ENCODE measurements around the gene SRSF8. TPM values are rescaled to one million over a fixed set of nuclear protein-coding genes. Genes with fewer than 3 reads are reported as not detected.
"Not testable (repeated sequence)": the region's sequence is repeated elsewhere in the genome, so short reads cannot be mapped to it uniquely, and the experiment has no call there.

The SRSF8 gene
- total RNA-seq, 3 donors from 2014 or later (not counting 1 experiment from before 2014, with no cell fraction given) = 40.0 to 51.8 (median 43.0) TPM

DNA sequence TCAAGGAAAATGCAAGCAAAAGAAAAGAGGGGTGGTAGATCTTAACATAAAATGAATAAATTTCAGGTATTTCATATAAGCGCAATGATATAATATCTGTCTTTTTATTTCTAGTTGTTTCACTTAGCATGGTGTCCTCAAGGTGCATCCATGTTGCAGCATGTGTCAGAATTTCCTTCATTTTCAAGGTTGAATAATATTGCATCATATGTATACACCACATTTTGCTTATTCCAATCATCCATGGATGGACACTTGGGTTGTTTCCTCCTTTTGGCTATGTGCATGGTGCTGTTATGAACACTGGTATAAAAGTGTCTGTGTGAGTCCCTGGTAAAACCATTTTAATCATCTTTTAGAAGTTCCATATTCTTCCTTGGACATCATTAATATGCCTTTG, 24.5 kb upstream of the SRSF8 start:
- H3K27me3 Mint-ChIP-seq (ENCODE audit: low read depth in 2 of 2) = peaks cover 19 to 62% of the 10 kb centered on the region in 2 donors
- H3K27ac Mint-ChIP-seq = no peak overlapping the region
- H3K4me1 Mint-ChIP-seq = peaks cover 0 to 5% of the 10 kb centered on the region in 2 donors
- DNase-seq = no peak
- intact Hi-C loops (cut with micrococcal nuclease) = no loop called here
- TF ChIP-seq, protein P1, sequence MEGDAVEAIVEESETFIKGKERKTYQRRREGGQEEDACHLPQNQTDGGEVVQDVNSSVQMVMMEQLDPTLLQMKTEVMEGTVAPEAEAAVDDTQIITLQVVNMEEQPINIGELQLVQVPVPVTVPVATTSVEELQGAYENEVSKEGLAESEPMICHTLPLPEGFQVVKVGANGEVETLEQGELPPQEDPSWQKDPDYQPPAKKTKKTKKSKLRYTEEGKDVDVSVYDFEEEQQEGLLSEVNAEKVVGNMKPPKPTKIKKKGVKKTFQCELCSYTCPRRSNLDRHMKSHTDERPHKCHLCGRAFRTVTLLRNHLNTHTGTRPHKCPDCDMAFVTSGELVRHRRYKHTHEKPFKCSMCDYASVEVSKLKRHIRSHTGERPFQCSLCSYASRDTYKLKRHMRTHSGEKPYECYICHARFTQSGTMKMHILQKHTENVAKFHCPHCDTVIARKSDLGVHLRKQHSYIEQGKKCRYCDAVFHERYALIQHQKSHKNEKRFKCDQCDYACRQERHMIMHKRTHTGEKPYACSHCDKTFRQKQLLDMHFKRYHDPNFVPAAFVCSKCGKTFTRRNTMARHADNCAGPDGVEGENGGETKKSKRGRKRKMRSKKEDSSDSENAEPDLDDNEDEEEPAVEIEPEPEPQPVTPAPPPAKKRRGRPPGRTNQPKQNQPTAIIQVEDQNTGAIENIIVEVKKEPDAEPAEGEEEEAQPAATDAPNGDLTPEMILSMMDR (IDR thresholded peaks at IDR 0.05) = no peak
- Histone ChIP-seq H3K36me3 (ENCODE audit: control insufficient read depth, insufficient read depth, low read length) (no peaks in the 10 kb centered on the region), H3K4me1 (ENCODE audit: control insufficient read depth, insufficient read depth, low read length) (no peaks in the 10 kb centered on the region), H3K27me3 (ENCODE audit: control insufficient read depth, insufficient read depth, low read length) (peaks cover 8% of the 10 kb centered on the region), H3K9me3 (ENCODE audit: control insufficient read depth, insufficient read depth, low read length) (no peaks in the 10 kb centered on the region), H3K27ac (ENCODE audit: low read length) (no peak overlapping the region), H3K4me3 (ENCODE audit: low read length) (no peak overlapping the region)
- no peak for ATAC-seq
- WGBS (ENCODE audit: insufficient coverage) = 80% methylated on average over 1 of the region's 1 CpG
- H3K9me3 Mint-ChIP-seq = no peaks in the 10 kb centered on the region
- H3K4me3 Mint-ChIP-seq = no peak overlapping the region
- no peaks in the 10 kb centered on the region for H3K36me3 Mint-ChIP-seq

DNA sequence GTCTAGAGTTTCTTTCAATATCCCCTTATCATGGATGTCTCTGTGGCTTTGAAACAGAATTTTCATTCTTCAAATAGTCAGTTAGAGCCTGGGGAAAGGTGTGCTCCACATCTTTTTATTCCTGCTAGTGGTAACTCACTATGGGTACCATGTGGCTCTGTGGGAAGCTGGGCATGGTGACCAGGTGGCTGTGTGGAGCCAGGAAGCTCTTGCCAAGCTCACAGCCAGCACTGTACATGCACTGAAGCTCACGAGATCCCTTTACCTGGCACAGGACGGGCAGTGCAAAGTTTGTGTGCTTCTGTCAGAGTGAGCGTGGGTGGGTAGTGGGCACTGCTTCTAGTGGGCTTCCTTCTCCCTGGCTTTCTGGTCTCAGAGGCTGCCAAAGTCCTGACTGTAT, 23.8 kb upstream of the SRSF8 start:
- no peak overlapping the region for H3K27ac ChIP-seq (ENCODE audit: low read length)
- peaks cover 8% of the 10 kb centered on the region for H3K27me3 ChIP-seq (ENCODE audit: control insufficient read depth, insufficient read depth, low read length)
- no peaks in the 10 kb centered on the region for H3K9me3 Mint-ChIP-seq
- H3K36me3 ChIP-seq (ENCODE audit: control insufficient read depth, insufficient read depth, low read length) = no peaks in the 10 kb centered on the region
- H3K4me3 Mint-ChIP-seq = no peak overlapping the region
- TF ChIP-seq, protein P1 (IDR thresholded peaks at IDR 0.05) = no peak
- 92% methylated on average over 3 of the region's 3 CpGs for WGBS (ENCODE audit: insufficient coverage)
- no peaks in the 10 kb centered on the region for H3K9me3 ChIP-seq (ENCODE audit: control insufficient read depth, insufficient read depth, low read length)
- H3K27ac Mint-ChIP-seq = no peak overlapping the region
- peaks cover 0 to 5% of the 10 kb centered on the region in 2 donors for H3K4me1 Mint-ChIP-seq
- H3K4me1 ChIP-seq (ENCODE audit: control insufficient read depth, insufficient read depth, low read length) = no peaks in the 10 kb centered on the region
- ATAC-seq (no peak), DNase-seq (no peak)
- H3K4me3 ChIP-seq (ENCODE audit: low read length) = no peak overlapping the region
- H3K36me3 Mint-ChIP-seq = no peaks in the 10 kb centered on the region
- peaks cover 19 to 64% of the 10 kb centered on the region in 2 donors for H3K27me3 Mint-ChIP-seq (ENCODE audit: low read depth in 2 of 2)
- intact Hi-C loops (cut with micrococcal nuclease) = no loop called here

DNA sequence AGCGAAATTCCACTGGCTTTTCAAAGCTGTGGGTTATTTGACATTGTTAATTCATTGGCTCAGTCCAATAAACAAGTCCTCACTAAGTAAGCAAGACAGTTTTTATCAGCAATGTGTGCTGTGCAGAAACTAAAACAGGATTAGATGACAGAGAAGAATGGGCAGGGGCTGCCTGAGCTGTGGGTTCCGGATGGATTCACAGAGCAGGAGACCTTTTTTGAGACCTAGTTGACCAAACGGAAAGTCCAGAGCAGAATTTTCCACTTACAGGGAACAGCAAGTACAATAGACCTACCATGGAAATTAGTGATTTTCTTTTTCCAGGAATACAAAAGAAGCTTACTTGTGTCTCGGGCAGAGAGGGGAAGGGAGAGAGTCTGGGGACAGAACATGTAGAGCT, 22.7 kb upstream of the SRSF8 start:
- Mint-ChIP-seq H3K4me3 (no peak overlapping the region), H3K4me1 (no peaks in the 10 kb centered on the region), H3K27ac (no peak overlapping the region), H3K9me3 (no peaks in the 10 kb centered on the region), H3K27me3 (ENCODE audit: low read depth in 2 of 2) (peaks cover 11 to 64% of the 10 kb centered on the region in 2 donors), H3K36me3 (no peaks in the 10 kb centered on the region)
- H3K27me3 ChIP-seq (ENCODE audit: control insufficient read depth, insufficient read depth, low read length) = peaks cover 3% of the 10 kb centered on the region
- no peaks in the 10 kb centered on the region for H3K36me3 ChIP-seq (ENCODE audit: control insufficient read depth, insufficient read depth, low read length)
- H3K27ac ChIP-seq (ENCODE audit: low read length) = no peak overlapping the region
- no peaks in the 10 kb centered on the region for H3K9me3 ChIP-seq (ENCODE audit: control insufficient read depth, insufficient read depth, low read length)
- intact Hi-C loops (cut with micrococcal nuclease) = no loop called here
- TF ChIP-seq, protein P1 (IDR thresholded peaks at IDR 0.05) = no peak
- 89% methylated on average over 4 of the region's 4 CpGs for WGBS (ENCODE audit: insufficient coverage)
- no peaks in the 10 kb centered on the region for H3K4me1 ChIP-seq (ENCODE audit: control insufficient read depth, insufficient read depth, low read length)
- ATAC-seq (no peak), DNase-seq (no peak)
- no peak overlapping the region for H3K4me3 ChIP-seq (ENCODE audit: low read length)

DNA sequence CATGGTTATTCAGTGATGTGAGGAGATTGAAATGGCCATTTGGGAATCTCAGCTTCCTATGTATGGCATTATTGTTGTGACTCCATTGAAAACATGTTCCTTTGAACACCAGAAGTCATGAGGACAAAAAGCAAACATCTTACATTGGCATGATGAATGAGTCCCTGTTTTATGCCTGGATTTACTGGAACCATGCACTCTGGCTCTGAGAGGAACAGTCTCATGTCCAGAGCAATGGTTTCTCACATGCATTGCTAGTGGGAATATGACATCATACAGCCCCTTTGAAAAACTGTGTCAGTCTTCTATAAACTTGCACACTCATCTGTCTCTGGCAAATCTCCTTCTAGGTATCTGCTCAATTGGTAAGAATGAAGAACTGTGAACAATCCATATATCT, 20.9 kb upstream of the SRSF8 start:
- Mint-ChIP-seq H3K27me3 (ENCODE audit: low read depth in 2 of 2) (peaks cover 15 to 61% of the 10 kb centered on the region in 2 donors), H3K9me3 (no peaks in the 10 kb centered on the region), H3K27ac (no peak overlapping the region), H3K36me3 (no peaks in the 10 kb centered on the region), H3K4me1 (no peaks in the 10 kb centered on the region), H3K4me3 (no peak overlapping the region)
- no peak overlapping the region for H3K4me3 ChIP-seq (ENCODE audit: low read length)
- H3K4me1 ChIP-seq (ENCODE audit: control insufficient read depth, insufficient read depth, low read length) = no peaks in the 10 kb centered on the region
- no peaks in the 10 kb centered on the region for H3K36me3 ChIP-seq (ENCODE audit: control insufficient read depth, insufficient read depth, low read length)
- DNase-seq = no peak
- no peak overlapping the region for H3K27ac ChIP-seq (ENCODE audit: low read length)
- H3K27me3 ChIP-seq (ENCODE audit: control insufficient read depth, insufficient read depth, low read length) = peaks cover 3% of the 10 kb centered on the region
- intact Hi-C loops (cut with micrococcal nuclease) = no loop called here
- ATAC-seq = no peak
- H3K9me3 ChIP-seq (ENCODE audit: control insufficient read depth, insufficient read depth, low read length) = no peaks in the 10 kb centered on the region
- TF ChIP-seq, protein P1 (IDR thresholded peaks at IDR 0.05) = no peak

DNA sequence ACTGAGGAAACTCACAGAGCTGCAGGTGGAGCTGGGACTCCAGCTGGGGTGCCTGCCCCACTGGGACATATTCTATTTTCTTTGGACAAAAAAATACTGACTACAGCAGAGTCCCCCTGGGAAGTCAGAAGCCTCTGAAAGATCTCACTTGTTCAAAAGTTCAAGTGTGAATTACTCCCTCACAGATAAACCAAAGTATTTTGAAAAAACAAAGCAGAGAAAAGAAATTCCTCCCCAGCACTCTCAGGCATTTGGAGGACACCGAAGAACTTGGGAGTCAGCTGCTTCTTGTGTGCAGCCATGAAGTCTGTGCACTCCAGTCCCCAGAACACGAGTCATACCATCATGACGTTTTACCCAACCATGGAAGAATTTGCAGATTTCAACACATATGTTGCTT, 17.6 kb upstream of the SRSF8 start, which contains the start of gene KDM4F:
TSS of gene KDM4F (plus strand) at position 301 of the 400 bp plus-strand sequence.
- H3K4me3 ChIP-seq (ENCODE audit: low read length); DNase-seq; H3K4me3 Mint-ChIP-seq; H3K27me3 ChIP-seq (ENCODE audit: control insufficient read depth, insufficient read depth, low read length); H3K9me3 Mint-ChIP-seq; H3K27ac Mint-ChIP-seq; H3K4me1 Mint-ChIP-seq; H3K27ac ChIP-seq (ENCODE audit: low read length); H3K9me3 ChIP-seq (ENCODE audit: control insufficient read depth, insufficient read depth, low read length); H3K36me3 ChIP-seq (ENCODE audit: control insufficient read depth, insufficient read depth, low read length); ATAC-seq; H3K4me1 ChIP-seq (ENCODE audit: control insufficient read depth, insufficient read depth, low read length); intact Hi-C loops (cut with micrococcal nuclease); H3K36me3 Mint-ChIP-seq: not testable (repeated sequence)
- peaks cover 20 to 63% of the 10 kb centered on the region in 2 donors for H3K27me3 Mint-ChIP-seq (ENCODE audit: low read depth in 2 of 2)
- 86% methylated on average over 1 of the region's 3 CpGs for WGBS (ENCODE audit: insufficient coverage)

Measured in natural killer cell (primary cell).